ENCODE data around the gene RPL11.
"Not testable (repeated sequence)": the region's sequence is repeated elsewhere in the genome, so short reads cannot be mapped to it uniquely, and the experiment has no call there.

Gene RPL11

DNA sequence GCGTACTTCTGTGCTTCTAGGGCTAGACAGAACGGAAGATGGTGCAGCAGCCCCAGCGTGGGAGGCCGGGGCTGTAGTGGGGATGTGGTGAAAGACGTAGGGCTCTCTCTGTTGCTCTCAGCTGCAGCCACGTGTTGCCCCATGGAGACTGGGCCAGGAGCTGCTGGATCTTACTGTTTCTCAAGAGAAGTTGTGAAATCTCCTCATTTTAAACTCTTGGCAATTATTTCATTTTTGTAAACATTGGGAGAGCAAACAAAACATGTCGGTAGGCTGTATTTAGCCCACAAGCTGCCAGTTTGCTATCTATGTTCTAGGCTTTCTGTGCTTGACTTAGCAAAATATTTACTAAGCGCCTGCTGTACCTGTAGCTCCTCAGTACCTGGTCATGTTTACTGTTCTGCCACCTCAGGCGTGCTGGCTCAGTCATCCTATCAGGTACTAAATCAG, 35.8 kb downstream of the RPL11 start:
- no peak for DNase-seq (ENCODE audit: low read depth, low spot score)
- H3K4me3 ChIP-seq (ENCODE audit: low read depth, low read length), result no peak overlapping the region
- TF ChIP-seq CTCF (IDR thresholded peaks at IDR 0.05; ENCODE audit: low read depth, low read length), result no peak
- in situ Hi-C loops (cut with HindIII; ENCODE audit: low sequenced_read_pairs), result no loop called here

GRCh38 chr1:23732363-23733224, 41.0 kb downstream of the RPL11 start:
- DNase-seq (ENCODE audit: low read depth, low spot score), result no peak
- in situ Hi-C loops (cut with HindIII; ENCODE audit: low sequenced_read_pairs), result no loop called here
- H3K4me3 ChIP-seq (ENCODE audit: low read depth, low read length), result no peak overlapping the region
- no peak for TF ChIP-seq CTCF (IDR thresholded peaks at IDR 0.05; ENCODE audit: low read depth, low read length)

DNA sequence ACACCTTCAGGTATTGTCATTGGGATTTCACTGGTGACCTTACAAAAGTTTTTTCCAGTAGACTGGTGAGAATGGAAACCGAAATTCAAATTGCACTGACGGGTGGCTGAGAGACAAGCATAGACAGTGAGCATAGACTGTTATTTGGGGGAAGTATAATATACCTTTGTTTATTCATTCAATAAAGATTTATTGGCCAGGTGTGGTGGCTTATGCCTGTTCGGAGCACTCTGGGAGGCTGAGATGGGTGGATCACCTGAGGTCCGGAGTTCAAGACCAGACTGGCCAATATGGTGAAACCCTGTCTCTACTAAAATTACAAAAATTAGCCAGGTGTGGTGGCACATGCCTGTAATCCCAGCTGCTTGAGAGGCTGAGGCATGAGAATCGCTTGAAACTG, 41.7 kb downstream of the RPL11 start:
- in situ Hi-C loops (cut with HindIII; ENCODE audit: low sequenced_read_pairs); H3K4me3 ChIP-seq (ENCODE audit: low read depth, low read length); DNase-seq (ENCODE audit: low read depth, low spot score): not testable (repeated sequence)

GRCh38 chr1:23736437-23737134, 45.0 kb downstream of the RPL11 start:
- TF ChIP-seq CTCF (IDR thresholded peaks at IDR 0.05; ENCODE audit: low read depth, low read length), result no peak
- in situ Hi-C loops (cut with HindIII; ENCODE audit: low sequenced_read_pairs), result no loop called here
- no peak for DNase-seq (ENCODE audit: low read depth, low spot score)
- no peak overlapping the region for H3K4me3 ChIP-seq (ENCODE audit: low read depth, low read length)

DNA sequence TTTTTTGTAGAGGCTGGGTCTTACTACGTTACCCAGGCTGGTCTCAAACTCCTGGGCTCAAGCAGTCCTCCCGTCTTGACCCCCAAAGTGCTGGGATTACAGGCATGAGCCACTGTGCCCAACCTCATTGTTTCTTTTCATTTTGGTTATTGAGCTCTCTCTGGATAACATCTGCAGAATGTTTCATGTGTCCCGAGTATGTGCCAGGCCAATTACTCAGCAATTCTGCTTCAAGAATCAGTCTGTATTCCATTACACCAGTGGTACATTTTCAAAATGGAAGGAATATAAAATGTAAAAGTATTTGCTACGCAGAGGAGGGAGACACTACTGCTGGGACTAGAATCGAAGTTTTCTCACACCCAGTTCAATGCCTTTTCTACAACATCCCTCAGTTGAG, 50.0 kb downstream of the RPL11 start:
- TF ChIP-seq CTCF (IDR thresholded peaks at IDR 0.05; ENCODE audit: low read depth, low read length), result no peak
- in situ Hi-C loops (cut with HindIII; ENCODE audit: low sequenced_read_pairs), result no loop called here
- H3K4me3 ChIP-seq (ENCODE audit: low read depth, low read length), result no peak overlapping the region
- no peak for DNase-seq (ENCODE audit: low read depth, low spot score)

DNA sequence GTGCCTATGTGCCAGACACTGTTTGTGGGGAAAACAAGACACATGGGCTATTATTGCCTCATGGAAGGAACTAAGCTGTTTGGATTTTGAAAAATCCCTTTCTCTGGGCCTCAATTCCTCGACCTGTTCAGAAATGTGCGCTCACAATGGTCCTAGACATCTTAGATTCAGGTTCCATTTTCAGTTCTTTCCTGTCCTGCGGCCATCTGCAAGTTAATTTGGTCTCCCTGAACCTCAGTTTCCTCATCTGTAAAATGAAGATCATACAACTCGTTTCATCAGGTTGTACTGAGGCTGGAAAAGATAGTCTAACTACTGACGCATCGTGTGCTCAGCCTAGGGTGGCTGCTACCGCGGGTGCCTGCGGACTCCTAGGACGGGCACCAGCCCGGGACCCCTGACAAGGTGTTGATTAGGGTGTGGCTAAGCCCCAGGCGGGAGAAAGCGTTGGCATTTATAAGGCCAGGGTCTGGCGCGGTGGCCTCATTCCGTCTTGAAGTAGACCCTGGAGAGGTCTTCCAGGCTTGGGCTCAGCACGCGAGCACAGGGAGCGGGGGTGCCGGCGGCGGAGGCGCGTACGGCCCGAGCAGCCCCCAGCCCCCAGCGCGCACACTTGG, 51.2 kb downstream of the RPL11 start:
- no peak for DNase-seq (ENCODE audit: low read depth, low spot score)
- H3K4me3 ChIP-seq (ENCODE audit: low read depth, low read length), result peak overlapping the region; percentile 60
- in situ Hi-C loops (cut with HindIII; ENCODE audit: low sequenced_read_pairs), result no loop called here
- no peak for TF ChIP-seq CTCF (IDR thresholded peaks at IDR 0.05; ENCODE audit: low read depth, low read length)
